ENCODE data around the gene COQ8B. TPM values are rescaled to one million over a fixed set of nuclear protein-coding genes. Genes with fewer than 3 reads are reported as not detected.

COQ8B gene
- polyA plus RNA-seq, 1 donor (not counting 4 experiments of a cell fraction or from before 2014, with no cell fraction given), result 11.0 TPM

GRCh38 chr19:40687525-40688016 lies 29.1 kb downstream of the COQ8B start:
- Histone ChIP-seq H3K4me2 (ENCODE audit: control insufficient read depth, extremely low read depth, insufficient read depth, low read depth, low read length) (no peak overlapping the region), H3K9me1 (ENCODE audit: control insufficient read depth, extremely low read depth, insufficient read depth, low read length) (no peaks in the 10 kb centered on the region), H3K27ac (ENCODE audit: control insufficient read depth, insufficient read depth, low read length) (no peak overlapping the region), H3K4me3 (ENCODE audit: control insufficient read depth in 2 of 3, extremely low read depth in 1 of 3, insufficient read depth in 2 of 3, low read depth in 1 of 3, low read length in 3 of 3) (no peak overlapping the region), H3K9me3 (ENCODE audit: control insufficient read depth, low read depth, low read length) (no peaks in the 10 kb centered on the region), H2AFZ (ENCODE audit: control insufficient read depth, low read length) (no peak overlapping the region), H3K79me2 (ENCODE audit: control insufficient read depth, insufficient read depth, low read length) (peaks cover 15% of the 10 kb centered on the region), H4K20me1 (ENCODE audit: control insufficient read depth, extremely low read depth, insufficient read depth, low read length) (peaks cover 2% of the 10 kb centered on the region), H3K9ac (ENCODE audit: control insufficient read depth, extremely low read depth, insufficient read depth, low read length) (no peak overlapping the region), H3K36me3 (ENCODE audit: control insufficient read depth in 2 of 2, extremely low read depth in 1 of 2, insufficient read depth in 2 of 2, low read length in 2 of 2) (peaks cover 3 to 24% of the 10 kb centered on the region in 2 experiments), H3K27me3 (ENCODE audit: control insufficient read depth, extremely low read depth, insufficient read depth, low read length) (no peaks in the 10 kb centered on the region), H3K4me1 (ENCODE audit: control insufficient read depth, extremely low read depth, insufficient read depth, low read length) (peaks cover 36% of the 10 kb centered on the region)
- FAIRE-seq, result no peak
- TF ChIP-seq CTCF (optimal IDR thresholded peaks at IDR 0.05 in 1 of 3, IDR thresholded peaks at IDR 0.05 in 1 of 3, conservative IDR thresholded peaks at IDR 0.05 in 1 of 3; ENCODE audit: extremely low read depth in 1 of 3, insufficient read depth in 2 of 3, low read length in 3 of 3) (no peak), EZH2 (IDR thresholded peaks at IDR 0.05; ENCODE audit: low read length) (no peak)
- dilution Hi-C loops (cut with MboI; ENCODE audit: extremely low pct_ligation_motif_present, low sequenced_read_pairs), result no loop called here
- DNase-seq (ENCODE audit: low read depth, low spot score), result no peak

GRCh38 chr19:40686882-40687524 lies 29.7 kb downstream of the COQ8B start:
- Histone ChIP-seq H4K20me1 (ENCODE audit: control insufficient read depth, extremely low read depth, insufficient read depth, low read length) (peaks cover 2% of the 10 kb centered on the region), H3K79me2 (ENCODE audit: control insufficient read depth, insufficient read depth, low read length) (peaks cover 15% of the 10 kb centered on the region), H3K36me3 (ENCODE audit: control insufficient read depth in 2 of 2, extremely low read depth in 1 of 2, insufficient read depth in 2 of 2, low read length in 2 of 2) (peaks cover 4 to 23% of the 10 kb centered on the region in 2 experiments), H3K9me3 (ENCODE audit: control insufficient read depth, low read depth, low read length) (no peaks in the 10 kb centered on the region), H3K4me2 (ENCODE audit: control insufficient read depth, extremely low read depth, insufficient read depth, low read depth, low read length) (no peak overlapping the region), H3K27ac (ENCODE audit: control insufficient read depth, insufficient read depth, low read length) (no peak overlapping the region), H2AFZ (ENCODE audit: control insufficient read depth, low read length) (no peak overlapping the region), H3K4me1 (ENCODE audit: control insufficient read depth, extremely low read depth, insufficient read depth, low read length) (peaks cover 36% of the 10 kb centered on the region), H3K9me1 (ENCODE audit: control insufficient read depth, extremely low read depth, insufficient read depth, low read length) (no peaks in the 10 kb centered on the region), H3K4me3 (ENCODE audit: control insufficient read depth in 2 of 3, extremely low read depth in 1 of 3, insufficient read depth in 2 of 3, low read depth in 1 of 3, low read length in 3 of 3) (no peak overlapping the region), H3K9ac (ENCODE audit: control insufficient read depth, extremely low read depth, insufficient read depth, low read length) (no peak overlapping the region), H3K27me3 (ENCODE audit: control insufficient read depth, extremely low read depth, insufficient read depth, low read length) (no peaks in the 10 kb centered on the region)
- dilution Hi-C loops (cut with MboI; ENCODE audit: extremely low pct_ligation_motif_present, low sequenced_read_pairs), result no loop called here
- TF ChIP-seq EZH2 (IDR thresholded peaks at IDR 0.05; ENCODE audit: low read length), result no peak
- no peak for TF ChIP-seq CTCF (optimal IDR thresholded peaks at IDR 0.05 in 1 of 3, IDR thresholded peaks at IDR 0.05 in 1 of 3, conservative IDR thresholded peaks at IDR 0.05 in 1 of 3; ENCODE audit: extremely low read depth in 1 of 3, insufficient read depth in 2 of 3, low read length in 3 of 3)
- DNase-seq (ENCODE audit: low read depth, low spot score) (no peak), FAIRE-seq (no peak)

All from keratinocyte (primary cell).